CD4-positive, alpha-beta memory T cell (primary cell): ENCODE results near the gene ITGBL1. TPM values are rescaled to one million over a fixed set of nuclear protein-coding genes. Genes with fewer than 3 reads are reported as not detected.

Experiments
- CTCF ChIA-PET: fragments of 350-600 bp; sonication (Branson Sonifier 250); formaldehyde crosslinking; loops from one replicate; lab custom pipeline; 2021; ENCODE audit warnings: inconsistent platforms; ENCODE audit not compliant: partially characterized antibody; lab: Charles Lee
- POLR2A ChIA-PET: fragments of 350-600 bp; sonication (Branson Sonifier 250); formaldehyde crosslinking; loops from one replicate; lab custom pipeline; 2021; ENCODE audit not compliant: partially characterized antibody; lab: Charles Lee
- DNase-seq, 5 donors: peaks; one replicate each; pipeline versions ENCODE4 v3.0.0 to v3.0.0-alpha.2; 2020 to 2022; ENCODE audit warnings: mixed read lengths in 1 of 5
- H3K27ac ChIP-seq: one replicate; pipeline ENCODE4 v1.7.0; 2013; ENCODE audit warnings: low read depth, low read length
- H3K27me3 ChIP-seq: 2 replicates; pipeline ENCODE4 v1.7.0; 2013; ENCODE audit warnings: mild to moderate bottlenecking, low read length, moderate library complexity; ENCODE audit not compliant: insufficient read depth
- H3K36me3 ChIP-seq: 2 replicates; pipeline ENCODE4 v1.7.0; 2013; ENCODE audit warnings: mild to moderate bottlenecking, low read length, moderate library complexity; ENCODE audit not compliant: insufficient read depth
- H3K4me1 ChIP-seq: 2 replicates; pipeline ENCODE4 v1.7.0; 2013; ENCODE audit warnings: mild to moderate bottlenecking, low read length, moderate library complexity; ENCODE audit not compliant: insufficient read depth
- H3K4me3 ChIP-seq, 2 donors: one replicate each; pipeline ENCODE4 v1.7.0; 2013; ENCODE audit warnings: low read length in 2 of 2, mild to moderate bottlenecking in 1 of 2
- H3K9me3 ChIP-seq, 2 donors: one replicate each; pipeline ENCODE4 v1.7.0; 2013; ENCODE audit warnings: low read length in 2 of 2, control low read depth in 1 of 2; ENCODE audit not compliant: control insufficient read depth in 1 of 2
- H3K27ac Mint-ChIP-seq, 7 donors: one replicate each; pipeline ENCODE4 v1.8.0; 2020 to 2021; ENCODE audit warnings: mixed read lengths in 7 of 7, mild to moderate bottlenecking in 6 of 7, inconsistent platforms in 3 of 7, moderate library complexity in 3 of 7
- H3K27me3 Mint-ChIP-seq, 2 donors: one replicate each; pipeline ENCODE4 v1.8.0; 2020 to 2021; ENCODE audit warnings: mixed read lengths in 2 of 2
- H3K36me3 Mint-ChIP-seq, 2 donors: one replicate each; pipeline ENCODE4 v1.8.0; 2020 to 2021; ENCODE audit warnings: mixed read lengths in 2 of 2, inconsistent platforms in 1 of 2, mild to moderate bottlenecking in 1 of 2
- H3K4me1 Mint-ChIP-seq, 4 donors: one replicate each; pipeline ENCODE4 v1.8.0; 2020 to 2021; ENCODE audit warnings: mixed read lengths in 4 of 4, mild to moderate bottlenecking in 1 of 4
- H3K4me3 Mint-ChIP-seq, 8 donors: one replicate each; pipeline ENCODE4 v1.8.0; 2020 to 2021; ENCODE audit warnings: mixed read lengths in 8 of 8, mild to moderate bottlenecking in 7 of 8, moderate library complexity in 6 of 8, inconsistent platforms in 3 of 8
- H3K9me3 Mint-ChIP-seq, 8 donors: one replicate each; pipeline ENCODE4 v1.8.0; 2020 to 2021; ENCODE audit warnings: mixed read lengths in 8 of 8, mild to moderate bottlenecking in 5 of 8, inconsistent platforms in 3 of 8, moderate library complexity in 1 of 8
- intact Hi-C: fragments of 100-400 bp; cut with micrococcal nuclease; formaldehyde crosslinking; loops from one replicate; pipeline ENCODE4 v1.15.1; 2023
- polyA plus RNA-seq, 2 donors: library from polyadenylated mRNA; unstranded; fragments of 300-500 nt; fragmentation: Illumina TruSeq; gene quantifications; one replicate each; pipeline ENCODE4 v1.2.3, GENCODE V29; 2021
- total RNA-seq, 2 experiments: library from RNA; stranded (reverse); gene quantifications; one replicate each; pipeline ENCODE4 v1.2.3, GENCODE V29; 2021

ITGBL1 gene
- total and polyA plus RNA-seq, 4 experiments from 2014 or later, result not detected

GRCh38 chr13:101512650-101513049 lies 60.2 kb downstream of the ITGBL1 start:
- Histone ChIP-seq H3K27me3 (no peaks in the 10 kb centered on the region), H3K4me1 (peaks cover 10% of the 10 kb centered on the region), H3K9me3 (no peaks in the 10 kb centered on the region), H3K27ac (no peak overlapping the region), H3K4me3 (no peak overlapping the region), H3K36me3 (no peaks in the 10 kb centered on the region)
- Mint-ChIP-seq H3K27me3 (peaks cover 5% of the 10 kb centered on the region in 2 donors), H3K4me1 (peaks cover 5 to 9% (median 7%) of the 10 kb centered on the region in 4 donors), H3K4me3 (no peak overlapping the region), H3K36me3 (no peaks in the 10 kb centered on the region), H3K9me3 (peaks cover 0 to 3% (median 0%) of the 10 kb centered on the region in 8 donors), H3K27ac (no peak overlapping the region)
- DNase-seq, result no peak
- ChIA-PET POLR2A (no interaction called here), CTCF (interaction anchor here (2.9 kb wide), 1 partner anchor 245 kb away, joined by 10 read pairs; no protein-coding TSS in a partner anchor)
- intact Hi-C loops, result no loop called here

- Mint-ChIP-seq H3K9me3 (peaks cover 0 to 3% (median 0%) of the 10 kb centered on the region in 8 donors), H3K4me1 (peaks cover 5 to 9% (median 7%) of the 10 kb centered on the region in 4 donors)
Observed at GRCh38 chr13:101514100-101514499, 61.6 kb downstream of the ITGBL1 start.

GRCh38 chr13:101514695-101515275 lies 62.3 kb downstream of the ITGBL1 start:
- DNase-seq, result peak in 4 of 5 donors; percentile 32 to 34 (median 32)
- Mint-ChIP-seq H3K9me3 (peaks cover 0 to 3% (median 0%) of the 10 kb centered on the region in 8 donors), H3K4me1 (peaks cover 7 to 13% (median 10%) of the 10 kb centered on the region in 4 donors), H3K4me3 (no peak overlapping the region), H3K27me3 (peaks cover 0 to 2% of the 10 kb centered on the region in 2 donors), H3K36me3 (no peaks in the 10 kb centered on the region), H3K27ac (no peak overlapping the region)
- Histone ChIP-seq H3K36me3 (no peaks in the 10 kb centered on the region), H3K4me3 (no peak overlapping the region), H3K27ac (no peak overlapping the region), H3K4me1 (peaks cover 12% of the 10 kb centered on the region), H3K27me3 (no peaks in the 10 kb centered on the region), H3K9me3 (no peaks in the 10 kb centered on the region)
- intact Hi-C loops, result loop anchor here (1.0 to 2.0 kb wide), 3 partner anchors 243 to 1042 kb away; no protein-coding TSS in a partner anchor
- CTCF ChIA-PET, result interaction anchor here (0.7 to 1.8 kb wide), 7 partner anchors 10 to 1043 kb away, joined by 3 to 24 read pairs (median 5); no protein-coding TSS in a partner anchor
- POLR2A ChIA-PET, result interaction anchor here (0.6 kb wide), 1 partner anchor 242 kb away, joined by 3 read pairs; no protein-coding TSS in a partner anchor

More at GRCh38 chr13:101514100-101514499, 61.6 kb downstream of the ITGBL1 start:
- peaks cover 10% of the 10 kb centered on the region for H3K4me1 ChIP-seq
- H3K27ac ChIP-seq, result no peak overlapping the region
- Mint-ChIP-seq H3K36me3 (no peaks in the 10 kb centered on the region), H3K27me3 (peaks cover 0 to 2% of the 10 kb centered on the region in 2 donors), H3K27ac (no peak overlapping the region), H3K4me3 (no peak overlapping the region)
- ChIA-PET CTCF (interaction anchor here (0.6 to 1.8 kb wide), 8 partner anchors 9 to 1044 kb away, joined by 3 to 24 read pairs (median 4); no protein-coding TSS in a partner anchor), POLR2A (interaction anchor here (0.6 kb wide), 1 partner anchor 243 kb away, joined by 3 read pairs; no protein-coding TSS in a partner anchor)
- no peaks in the 10 kb centered on the region for H3K27me3 ChIP-seq
- DNase-seq, result no peak
- no peak overlapping the region for H3K4me3 ChIP-seq
- intact Hi-C loops, result loop anchor here (1.0 to 2.0 kb wide), 3 partner anchors 243 to 1042 kb away; no protein-coding TSS in a partner anchor
- H3K9me3 ChIP-seq, result no peaks in the 10 kb centered on the region
- no peaks in the 10 kb centered on the region for H3K36me3 ChIP-seq

GRCh38 chr13:101515504-101515903 lies 63.0 kb downstream of the ITGBL1 start:
- Mint-ChIP-seq H3K36me3 (no peaks in the 10 kb centered on the region), H3K27ac (peak overlapping the region in 1 of 7 donors; percentile 5), H3K4me3 (peak overlapping the region in 4 of 8 donors; percentile 25 to 67 (median 52)), H3K27me3 (no peaks in the 10 kb centered on the region), H3K9me3 (no peaks in the 10 kb centered on the region), H3K4me1 (peaks cover 13 to 20% (median 17%) of the 10 kb centered on the region in 4 donors)
- Histone ChIP-seq H3K9me3 (no peaks in the 10 kb centered on the region), H3K27me3 (no peaks in the 10 kb centered on the region), H3K27ac (no peak overlapping the region), H3K4me3 (no peak overlapping the region), H3K36me3 (no peaks in the 10 kb centered on the region), H3K4me1 (peaks cover 19% of the 10 kb centered on the region)
- CTCF ChIA-PET, result interaction anchor here (0.7 to 1.8 kb wide), 3 partner anchors 241 to 1041 kb away, joined by 3 to 24 read pairs (median 12); no protein-coding TSS in a partner anchor
- POLR2A ChIA-PET, result no interaction called here
- peak in 2 of 5 donors; percentile 2 for DNase-seq
- intact Hi-C loops, result loop anchor here (2.0 kb wide), 1 partner anchor 371 kb away; no protein-coding TSS in a partner anchor

- Histone ChIP-seq H3K4me3 (no peak overlapping the region), H3K27ac (no peak overlapping the region), H3K9me3 (no peaks in the 10 kb centered on the region), H3K4me1 (peaks cover 27% of the 10 kb centered on the region), H3K36me3 (no peaks in the 10 kb centered on the region), H3K27me3 (no peaks in the 10 kb centered on the region)
- Mint-ChIP-seq H3K27me3 (no peaks in the 10 kb centered on the region), H3K4me3 (no peak overlapping the region), H3K36me3 (no peaks in the 10 kb centered on the region), H3K27ac (no peak overlapping the region), H3K4me1 (peaks cover 20 to 28% (median 24%) of the 10 kb centered on the region in 4 donors), H3K9me3 (no peaks in the 10 kb centered on the region)
- no peak for DNase-seq
- CTCF ChIA-PET, result interaction anchor here (0.7 to 2.4 kb wide), 3 partner anchors 205 to 466 kb away, joined by 3 to 21 read pairs (median 3); no protein-coding TSS in a partner anchor
- intact Hi-C loops, result no loop called here
- POLR2A ChIA-PET, result no interaction called here
Observed at GRCh38 chr13:101516262-101516661, 63.8 kb downstream of the ITGBL1 start.

GRCh38 chr13:101520672-101521071 lies 68.2 kb downstream of the ITGBL1 start:
- POLR2A ChIA-PET, result interaction anchor here (0.9 kb wide), 1 partner anchor 874 kb away, joined by 4 read pairs; no protein-coding TSS in a partner anchor
- no peaks in the 10 kb centered on the region for H3K27me3 ChIP-seq
- no peak overlapping the region for H3K27ac ChIP-seq
- intact Hi-C loops, result loop anchor here (5.0 kb wide), 1 partner anchor 107 kb away; no protein-coding TSS in a partner anchor
- H3K4me3 ChIP-seq, result no peak overlapping the region
- H3K4me1 ChIP-seq, result peaks cover 28% of the 10 kb centered on the region
- no peaks in the 10 kb centered on the region for H3K9me3 Mint-ChIP-seq
- no peaks in the 10 kb centered on the region for H3K27me3 Mint-ChIP-seq
- H3K4me1 Mint-ChIP-seq, result peaks cover 25 to 37% (median 33%) of the 10 kb centered on the region in 4 donors
- no peaks in the 10 kb centered on the region for H3K36me3 Mint-ChIP-seq
- H3K27ac Mint-ChIP-seq, result peak overlapping the region; percentile 44 to 95 (median 77)
- H3K36me3 ChIP-seq, result no peaks in the 10 kb centered on the region
- peak overlapping the region in 7 of 8 donors; percentile 43 to 87 (median 62) for H3K4me3 Mint-ChIP-seq
- peak; percentile 27 to 65 (median 41) for DNase-seq
- CTCF ChIA-PET, result interaction anchor here (1.5 kb wide), 1 partner anchor 236 kb away, joined by 4 read pairs; no protein-coding TSS in a partner anchor
- H3K9me3 ChIP-seq, result no peaks in the 10 kb centered on the region
